A172 (cell line): ENCODE results near the gene TTLL11. TPM values are rescaled to one million over a fixed set of nuclear protein-coding genes. Genes with fewer than 3 reads are reported as not detected.
A peak's percentile ranks its signal among the peaks of the same experiment; 100 is the strongest.

Source experiments
- DNase-seq: peaks from one replicate; pipeline ENCODE4 v3.0.0-alpha.2; 2015; ENCODE audit warnings: low spot score
- total RNA-seq: library from RNA; depleted of rRNA; stranded (reverse); fragments of >200 nt; shearing (Covaris generic); gene quantifications from 2 replicates; pipeline ENCODE4 v1.2.3, GENCODE V29; 2014

TTLL11 gene
- total RNA-seq, 1 experiment from 2014 or later: 3.6 TPM

DNA sequence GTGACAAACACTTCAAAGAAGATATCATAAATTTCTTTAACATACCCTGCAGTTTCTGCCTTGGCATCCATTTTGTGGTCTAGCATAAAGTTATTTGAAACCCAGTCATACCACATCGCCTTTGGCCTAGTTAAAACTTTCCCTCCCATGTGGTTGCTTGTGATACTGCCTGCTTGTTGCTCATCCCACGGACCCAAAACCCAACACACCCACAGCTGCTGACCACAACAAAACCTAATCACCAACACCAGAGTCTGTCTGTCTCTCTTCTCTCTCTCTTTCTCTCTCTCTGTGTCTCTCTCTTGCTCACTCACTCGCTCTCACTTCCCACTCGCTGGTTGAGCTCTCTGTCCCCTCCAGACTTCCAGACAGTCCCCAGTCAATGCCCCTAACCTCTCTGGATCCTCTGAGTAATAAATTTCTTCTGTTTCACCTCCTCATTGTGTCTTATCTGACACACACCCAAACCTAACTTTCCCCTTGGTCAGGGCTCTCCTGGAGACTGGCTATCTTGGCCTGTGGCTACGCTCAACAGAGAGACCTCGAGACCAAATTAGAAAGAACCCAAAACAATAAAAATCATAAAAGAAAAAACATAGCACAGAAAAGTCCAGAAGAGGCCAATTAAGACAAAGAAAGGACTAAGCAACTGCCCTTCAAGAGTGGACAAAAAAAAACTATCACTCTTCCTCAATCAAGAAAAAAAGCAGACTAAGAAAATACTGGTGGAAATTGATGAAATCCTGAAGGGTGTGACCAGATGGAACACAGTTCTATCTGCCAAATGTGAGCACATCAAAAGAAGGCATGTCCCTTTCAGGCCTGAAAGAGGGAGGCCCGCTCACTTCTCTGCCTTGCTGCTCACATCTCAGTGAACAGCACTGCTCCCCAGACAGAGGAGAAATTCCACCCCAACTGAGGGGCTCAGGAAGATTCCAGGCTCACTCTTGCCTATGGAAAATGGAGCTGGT, 41.5 kb downstream of the TTLL11 start:
- DNase-seq: no peak

DNA sequence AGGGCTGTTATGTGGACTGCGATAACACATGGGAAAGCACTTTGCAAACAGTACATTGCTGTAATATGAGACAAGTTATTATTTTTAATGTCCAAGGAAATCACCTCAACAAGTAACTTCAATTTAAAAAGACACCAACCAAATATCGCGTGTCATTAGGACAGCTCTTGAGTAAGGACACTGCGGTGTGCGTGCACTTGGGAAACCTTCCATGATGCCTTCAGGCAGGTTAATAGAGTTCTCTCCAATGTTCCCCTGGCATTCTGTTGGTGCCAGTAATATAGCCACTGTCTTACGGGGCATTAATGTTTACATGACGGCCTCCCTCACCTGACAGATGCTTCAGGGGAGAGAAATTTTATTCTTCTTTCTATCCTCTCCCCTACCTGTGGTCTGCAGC, 42.9 kb downstream of the TTLL11 start:
- DNase-seq: no peak

DNA sequence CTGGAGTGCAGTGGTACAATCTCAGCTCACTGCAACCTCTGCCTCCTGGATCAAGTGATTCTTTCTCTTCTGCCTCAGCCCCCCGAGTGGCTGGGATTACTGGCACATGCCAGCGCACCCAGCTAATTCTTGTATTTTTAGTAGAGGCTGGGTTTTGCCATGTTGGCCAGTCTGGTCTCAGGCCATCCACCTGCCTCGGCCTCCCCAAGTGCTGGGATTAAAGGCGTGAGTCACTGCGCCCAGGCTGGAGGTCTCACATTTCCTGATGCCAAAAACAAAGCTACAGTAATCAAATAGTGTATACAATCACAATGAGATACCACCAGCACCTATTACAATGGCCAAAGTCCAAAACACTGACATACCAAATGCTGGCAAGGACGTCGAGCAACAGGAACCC, 51.1 kb downstream of the TTLL11 start:
- no peak for DNase-seq

DNA sequence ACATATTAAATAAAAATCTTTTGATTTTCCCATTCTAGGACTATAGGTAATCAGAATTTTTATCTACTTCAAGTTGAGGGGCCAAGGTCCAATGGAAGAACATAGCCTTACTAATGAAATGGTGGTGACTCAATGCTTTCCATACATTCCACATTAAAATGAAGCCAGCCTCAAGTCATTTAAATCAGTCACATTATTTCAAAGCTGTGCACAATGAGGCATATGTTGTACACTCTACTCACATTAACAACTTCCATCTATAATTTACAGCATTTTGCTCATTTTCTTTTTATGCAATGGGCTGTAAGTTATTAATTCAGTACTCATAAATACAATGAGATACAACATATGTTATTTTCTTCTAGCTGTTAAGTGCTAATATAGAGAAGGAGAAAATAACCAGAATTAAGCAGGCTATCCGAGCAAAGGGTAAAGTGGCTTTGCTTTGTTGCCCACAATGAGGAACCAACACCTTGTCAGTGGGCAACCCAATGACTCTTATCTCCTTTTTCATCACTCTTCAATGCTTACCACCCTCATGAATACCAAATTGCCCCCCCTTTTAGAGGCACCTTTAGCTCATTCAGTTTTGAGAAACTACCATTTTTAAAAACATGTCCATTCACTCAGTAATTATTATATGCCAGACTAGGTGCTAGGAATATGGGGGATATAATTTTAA, 52.4 kb downstream of the TTLL11 start:
- no peak for DNase-seq

DNA sequence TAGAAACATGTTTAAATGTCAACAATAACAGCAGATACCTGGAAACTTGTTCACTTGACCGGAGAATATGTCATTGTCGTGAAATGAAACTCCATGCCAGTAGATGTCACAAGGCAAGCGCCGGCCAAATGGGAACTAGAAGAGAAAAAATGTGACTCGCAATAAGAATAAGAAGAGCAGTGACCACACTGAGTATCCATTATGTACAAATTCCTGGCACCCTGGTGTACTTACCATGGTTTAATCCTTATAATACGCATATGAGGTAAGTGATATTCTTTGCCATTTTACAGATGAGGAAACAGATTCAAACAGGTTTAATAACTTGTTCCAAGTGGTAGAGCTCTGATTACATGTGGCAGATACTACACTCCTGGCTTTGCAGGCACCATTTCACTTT, 53.9 kb downstream of the TTLL11 start:
- no peak for DNase-seq

DNA sequence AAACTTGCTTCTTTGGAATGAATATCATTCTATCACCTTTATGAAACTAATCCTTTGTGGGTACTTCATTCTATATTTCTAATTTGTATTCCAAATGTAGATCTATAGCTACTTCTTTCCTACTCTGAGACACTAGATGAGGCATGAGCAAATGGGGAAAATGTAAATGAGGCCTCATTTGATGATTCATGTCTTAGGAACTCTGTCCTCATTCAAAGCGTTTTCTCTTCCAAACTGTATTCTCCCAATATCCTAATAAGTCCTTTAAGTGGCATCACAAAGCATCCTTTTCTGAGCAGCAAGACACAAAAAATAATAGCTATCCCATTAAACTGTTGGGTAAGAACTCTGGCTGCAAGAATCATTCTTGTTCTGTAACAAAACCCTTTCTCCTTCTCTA, 56.1 kb downstream of the TTLL11 start:
- DNase-seq: peak; percentile 45

DNA sequence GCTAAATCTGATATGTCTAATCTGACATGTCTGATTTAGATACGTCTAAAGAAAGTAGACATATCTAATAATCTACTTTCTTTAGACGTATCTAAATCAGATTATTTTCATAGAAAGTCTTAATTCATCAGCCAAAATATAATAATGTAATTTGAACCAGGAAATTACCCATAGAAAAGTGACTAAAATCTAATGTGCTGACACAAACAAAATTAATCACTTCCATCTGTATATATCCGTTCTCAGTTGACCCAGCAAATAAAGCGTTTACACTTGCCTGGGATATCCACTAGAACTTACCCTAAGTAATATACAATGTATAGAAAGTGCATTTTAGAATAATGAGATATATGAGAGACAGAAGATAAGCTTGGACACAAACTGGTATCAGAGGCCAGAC, 56.7 kb downstream of the TTLL11 start:
- DNase-seq: no peak

DNA sequence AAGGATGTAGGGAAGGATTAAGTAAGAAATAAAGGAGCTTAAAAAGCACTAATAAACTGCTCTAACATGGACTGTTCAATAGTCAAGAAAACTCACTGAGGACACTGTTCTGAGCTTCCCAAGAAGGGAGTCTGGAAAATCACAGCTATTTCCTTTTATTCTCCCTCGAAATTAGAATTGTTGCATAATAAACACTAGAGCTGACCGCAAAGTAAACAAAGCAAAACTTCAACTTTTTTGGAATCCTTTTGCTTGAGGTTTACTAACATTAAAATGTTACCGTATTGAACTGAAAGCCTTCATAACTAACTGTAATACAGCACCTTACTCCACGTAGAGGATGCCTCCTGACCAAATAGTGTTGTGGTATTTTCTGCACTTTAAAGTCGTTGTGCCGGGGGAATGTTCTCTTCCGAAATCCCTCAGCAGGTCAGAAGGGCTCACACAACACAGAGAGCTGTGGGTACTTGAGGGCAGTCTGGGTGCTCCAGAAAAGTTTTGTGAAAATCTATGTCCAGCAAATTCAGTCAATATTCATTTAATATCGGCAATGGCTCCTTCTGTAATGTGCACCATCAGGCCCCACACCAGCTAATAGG, 59.2 kb downstream of the TTLL11 start:
- no peak for DNase-seq

DNA sequence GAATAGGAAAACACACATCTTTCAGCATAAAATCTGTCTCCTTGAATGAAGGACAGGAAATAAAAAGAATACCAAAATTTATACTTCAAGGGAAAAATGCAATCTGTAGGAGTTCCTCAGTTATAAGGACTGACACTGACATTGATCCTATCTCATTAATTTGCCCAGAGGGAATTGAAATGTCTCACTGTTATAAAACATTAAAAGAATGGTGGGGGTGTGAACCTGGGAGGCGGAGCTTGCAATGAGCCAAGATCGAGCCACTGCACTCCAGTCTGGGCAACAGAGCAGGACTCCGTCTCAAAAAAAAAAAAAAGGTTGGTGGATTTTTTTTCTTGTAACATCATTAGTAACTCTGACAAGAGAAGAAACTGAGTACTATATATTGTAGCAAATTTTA, 60.8 kb downstream of the TTLL11 start:
- no peak for DNase-seq

DNA sequence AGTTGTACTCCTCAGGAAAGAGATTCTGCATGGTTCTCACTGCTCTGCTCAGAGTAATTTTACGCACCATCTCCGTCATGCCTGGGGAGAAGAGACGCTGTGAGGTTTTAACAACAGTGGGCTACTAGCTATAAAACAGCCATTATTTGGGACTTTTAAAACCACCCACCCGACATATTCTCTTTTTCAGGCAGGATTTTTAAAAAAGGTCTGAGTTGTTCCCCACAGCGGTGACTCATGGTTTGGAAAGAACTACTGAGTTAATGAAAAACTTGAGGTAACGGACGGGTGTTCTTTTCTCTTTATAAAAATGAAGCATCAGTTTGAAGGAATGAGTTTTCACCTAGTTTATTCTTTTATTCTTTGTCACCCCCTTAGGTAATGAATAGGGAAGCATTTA, 61.3 kb downstream of the TTLL11 start:
- no peak for DNase-seq

DNA sequence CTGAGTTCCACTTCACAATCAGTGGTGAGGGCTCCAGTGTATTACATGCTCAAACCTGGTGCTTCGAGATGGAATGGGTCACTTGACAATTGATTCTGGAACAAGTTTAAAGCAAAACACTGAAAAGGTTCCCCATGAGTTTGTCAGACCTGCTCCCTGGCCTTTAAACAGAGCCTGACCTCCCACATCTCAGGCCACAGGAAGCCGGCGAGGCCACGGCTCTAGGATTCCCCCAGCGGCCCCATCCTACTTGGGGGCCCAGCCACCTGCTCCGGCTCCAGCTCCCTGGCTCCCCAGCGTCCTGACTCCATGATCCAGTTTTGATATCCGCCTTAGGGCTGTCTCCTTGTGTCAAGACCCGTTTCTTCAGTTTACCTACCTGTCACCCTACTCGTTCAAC, 62.0 kb downstream of the TTLL11 start:
- no peak for DNase-seq

DNA sequence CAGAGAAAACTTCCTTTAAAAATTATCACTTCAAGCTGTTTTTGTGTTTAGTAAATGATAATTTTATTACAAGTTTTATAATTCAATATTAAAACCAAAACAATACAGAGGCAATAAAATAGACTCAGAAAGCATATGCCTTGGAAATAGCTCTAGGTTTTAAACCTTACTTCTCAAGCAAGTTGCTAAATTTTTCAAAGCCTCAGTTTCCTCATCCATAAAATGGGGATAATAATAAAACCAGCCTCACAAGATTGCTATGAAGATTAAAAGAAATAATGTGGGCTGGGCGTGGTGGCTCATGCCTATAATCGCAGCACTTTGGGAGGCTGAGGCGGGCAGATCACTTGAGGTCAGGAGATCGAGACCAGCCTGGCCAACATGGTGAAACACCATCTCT, 62.8 kb downstream of the TTLL11 start:
- DNase-seq: no peak

DNA sequence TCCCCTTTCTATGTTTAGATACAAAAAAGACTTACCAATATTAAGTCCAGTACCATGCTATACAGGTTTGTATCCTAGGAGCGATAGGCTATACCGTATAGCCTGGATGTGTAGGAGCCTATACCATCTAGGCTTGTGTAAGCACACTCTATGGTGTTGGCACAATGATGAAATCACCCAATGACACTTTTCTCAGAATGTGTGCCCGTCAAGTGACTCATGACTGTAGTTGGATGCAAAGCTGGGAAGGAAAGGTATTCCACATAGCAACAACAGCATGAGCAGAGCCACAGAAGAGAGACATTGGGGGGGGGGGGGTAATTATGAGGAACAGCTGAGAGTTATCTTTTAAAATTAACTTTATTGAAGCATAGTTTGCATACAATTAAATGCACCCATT, 63.2 kb downstream of the TTLL11 start:
- DNase-seq: no peak

DNA sequence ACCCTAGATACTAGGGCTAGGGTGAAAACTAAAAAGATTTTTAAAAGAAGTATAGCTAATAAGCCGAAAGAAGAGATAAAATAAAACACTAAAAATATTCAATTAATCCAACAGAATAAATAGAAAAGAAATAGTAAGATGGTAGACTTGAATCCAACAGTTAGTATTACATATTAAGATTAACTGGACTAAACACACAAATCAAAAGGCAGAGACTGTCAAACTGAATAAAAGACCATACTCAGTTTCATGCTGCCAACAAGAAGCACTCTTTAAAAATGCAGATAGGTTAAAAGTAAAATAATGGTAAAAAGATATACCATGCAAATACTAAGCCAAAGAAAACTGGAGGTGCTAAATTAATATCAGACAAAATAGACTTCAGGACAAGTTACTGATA, 65.0 kb downstream of the TTLL11 start:
- DNase-seq: no peak

DNA sequence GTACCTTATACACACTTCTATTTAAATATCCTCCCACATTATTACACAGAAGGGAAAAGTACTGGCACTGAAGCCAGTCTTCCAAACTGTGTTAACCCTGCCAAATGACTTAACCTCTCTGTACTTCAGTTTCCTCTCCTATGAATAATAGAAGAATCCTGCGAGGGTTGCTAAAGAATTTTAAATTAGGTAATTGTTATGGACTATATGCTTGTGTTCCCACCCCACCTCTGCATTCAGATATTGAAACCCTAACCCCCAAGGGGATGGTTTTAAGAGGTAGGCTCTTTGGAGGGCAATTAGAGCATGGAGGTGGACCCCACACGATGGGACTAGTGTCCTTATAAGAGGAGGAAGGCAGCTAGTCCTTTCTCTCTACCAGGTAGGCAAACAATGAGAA, 72.7 kb downstream of the TTLL11 start:
- DNase-seq: no peak

DNA sequence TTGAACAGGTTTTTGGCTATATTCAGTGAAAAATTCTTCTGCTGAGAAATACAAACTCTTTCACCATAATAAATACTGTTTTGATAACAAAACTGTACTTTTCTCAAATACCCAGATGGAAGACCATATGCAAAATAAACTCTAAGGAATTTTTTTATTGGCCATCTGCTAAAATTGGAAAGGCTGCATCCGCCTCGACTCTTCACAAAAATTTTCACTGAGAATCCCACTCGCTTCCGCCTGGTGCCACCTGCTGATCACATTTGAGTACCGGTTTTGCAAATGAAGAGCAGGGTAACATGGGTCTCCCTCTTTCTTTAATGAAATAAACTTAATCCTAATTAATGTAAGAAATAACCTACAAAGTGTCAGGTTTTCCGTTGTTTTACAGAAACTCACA, 76.4 kb downstream of the TTLL11 start:
- no peak for DNase-seq

DNA sequence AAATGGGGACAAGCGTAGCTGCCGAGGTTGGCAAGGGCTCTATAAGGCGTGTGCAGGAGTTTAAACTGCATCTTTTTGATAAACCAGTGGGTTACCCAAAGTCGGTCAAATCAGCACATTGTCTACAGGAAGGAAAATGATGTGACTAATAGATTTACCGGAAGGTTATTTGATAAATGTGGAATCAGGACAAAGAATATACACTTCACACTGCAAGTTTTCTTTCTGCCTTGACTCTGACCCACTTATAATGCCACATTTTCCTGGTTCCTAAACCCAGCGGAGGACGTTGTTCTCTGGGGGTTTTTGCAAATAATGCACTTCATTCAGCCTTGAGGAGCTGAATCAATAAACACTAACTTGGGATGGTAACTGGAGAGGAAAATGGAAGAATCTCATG, 76.8 kb downstream of the TTLL11 start:
- no peak for DNase-seq

DNA sequence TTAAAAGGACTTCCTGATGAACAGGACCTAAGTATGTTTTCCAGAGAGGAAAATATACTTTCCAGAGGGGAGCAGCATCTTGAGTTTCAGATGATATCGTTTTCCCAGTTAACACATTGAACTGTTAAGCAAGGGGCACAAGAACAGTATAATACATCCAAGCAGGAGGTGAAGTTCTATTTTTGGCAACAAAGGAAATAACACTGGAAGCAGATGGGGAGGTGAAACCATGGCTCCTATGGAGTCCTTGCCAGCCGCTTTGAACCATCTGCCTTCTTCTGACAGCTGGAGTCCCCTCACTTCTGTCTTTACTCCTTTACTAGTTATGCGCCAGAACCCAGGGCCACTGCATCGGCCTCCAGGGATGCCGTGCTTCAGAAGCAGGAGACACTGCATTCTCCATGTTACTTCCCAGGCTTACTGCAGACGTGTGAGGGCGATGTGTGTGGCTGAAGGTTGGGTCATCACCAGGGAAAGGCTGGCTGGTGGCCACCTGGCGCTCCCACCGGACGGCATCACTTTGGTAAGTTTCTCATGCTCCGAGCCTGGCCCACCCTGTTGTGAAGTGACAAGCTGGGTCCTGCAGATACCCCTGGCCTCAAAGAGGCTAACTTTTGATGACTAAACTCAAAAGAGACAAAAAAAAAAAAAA, 77.8 kb downstream of the TTLL11 start:
- no peak for DNase-seq

DNA sequence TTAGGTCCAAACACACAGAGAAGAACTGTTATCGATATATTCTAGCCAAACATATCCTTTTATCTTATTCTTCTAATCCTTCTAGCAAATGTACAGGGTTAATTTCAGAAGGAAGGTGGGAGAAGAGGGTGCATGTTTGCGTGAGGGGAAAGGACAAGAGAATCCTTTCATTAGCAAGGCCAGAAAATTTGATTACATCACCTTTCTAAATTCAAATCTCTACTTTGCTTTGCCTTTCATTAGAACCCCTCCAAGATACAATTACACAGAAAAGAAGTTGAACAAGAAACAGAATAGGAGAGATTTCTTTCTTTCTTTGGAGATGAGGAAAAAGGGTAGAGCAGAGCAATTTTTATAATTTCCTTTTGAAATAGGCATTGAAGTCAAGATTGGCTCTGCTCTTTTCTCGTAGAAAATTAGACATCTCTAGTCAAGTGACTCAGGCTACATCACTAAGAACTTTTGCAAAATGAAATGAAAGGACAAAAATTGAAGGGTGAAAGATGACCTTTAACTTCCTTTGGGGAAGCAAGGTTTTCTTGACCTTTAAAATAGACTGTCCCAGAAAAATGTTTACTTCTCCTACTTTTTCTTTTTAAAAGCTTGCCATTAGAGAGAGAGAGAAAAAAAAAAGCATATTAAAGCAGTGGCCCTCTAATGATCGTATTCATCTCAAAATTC, 81.2 kb downstream of the TTLL11 start:
- DNase-seq: no peak

DNA sequence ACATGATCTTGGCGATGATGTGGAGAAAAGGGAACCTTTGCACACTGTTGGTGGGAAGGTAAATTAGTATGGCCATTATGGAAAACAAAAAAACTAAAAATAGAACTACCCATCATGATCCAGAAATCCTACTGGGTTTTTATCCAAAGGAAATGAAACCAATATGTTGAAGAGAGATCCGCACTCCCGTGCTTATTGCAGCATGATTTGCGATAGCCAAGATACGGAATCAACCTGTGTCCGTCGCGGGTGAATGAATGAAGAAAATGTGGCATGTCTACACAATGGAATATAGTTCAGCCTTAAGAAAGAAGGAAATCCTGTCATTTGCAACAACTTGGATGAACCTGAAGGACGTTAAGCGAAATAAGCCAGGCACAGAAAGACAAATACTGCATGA, 84.5 kb downstream of the TTLL11 start:
- no peak for DNase-seq

DNA sequence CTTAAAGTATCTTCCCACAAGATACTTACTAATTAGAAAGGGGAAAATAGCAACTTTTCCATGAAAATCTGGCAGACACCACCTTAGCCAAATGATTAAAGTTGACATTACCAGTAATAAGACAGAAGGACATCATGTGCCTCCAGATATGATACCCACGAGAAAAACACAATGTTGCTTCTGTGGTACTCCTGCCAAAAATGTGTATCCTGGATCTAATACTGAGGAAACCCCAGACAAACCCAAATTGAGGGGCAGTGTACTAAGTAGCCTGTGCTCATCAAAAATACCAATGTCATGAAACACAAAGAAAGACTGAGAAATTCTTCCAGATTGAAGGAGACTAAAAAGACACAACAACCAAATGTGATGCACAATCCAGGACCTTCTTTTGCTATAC, 85.3 kb downstream of the TTLL11 start:
- DNase-seq: no peak

DNA sequence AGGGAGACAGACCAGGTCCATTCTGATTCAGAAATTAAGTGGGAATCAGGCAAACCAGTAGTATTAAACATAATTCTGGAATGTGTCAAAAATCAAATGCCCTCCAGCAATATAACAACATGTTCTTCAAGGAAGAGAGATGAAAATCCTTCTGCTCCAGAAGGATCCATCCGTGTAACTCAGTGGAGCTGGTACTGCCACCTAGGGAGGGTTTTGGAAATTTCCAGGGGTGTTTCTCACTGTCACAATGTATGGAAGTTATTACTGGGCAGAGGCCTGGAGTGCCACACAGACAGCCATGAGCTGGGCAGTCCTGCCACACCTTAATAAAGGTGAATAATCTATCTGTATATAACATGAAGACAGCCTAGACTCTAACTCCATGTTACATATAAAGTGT, 87.5 kb downstream of the TTLL11 start:
- peak; percentile 45 for DNase-seq
